ENCODE data around the gene TGFBR1.

TGFBR1 gene

GRCh38 chr9:99101271-99101670, 3.6 kb upstream of the TGFBR1 start:
- no peak for DNase-seq (ENCODE audit: insufficient read length)
- no peak for FAIRE-seq
- TF ChIP-seq POLR2AphosphoS5 (IDR thresholded peaks at IDR 0.05; ENCODE audit: low read depth, low read length), result no peak

GRCh38 chr9:99101812-99102211, 3.1 kb upstream of the TGFBR1 start:
- no peak for TF ChIP-seq TAF1 (IDR thresholded peaks at IDR 0.05; ENCODE audit: borderline replicate concordance, low read depth, low read length)
- no peak for TF ChIP-seq POLR2AphosphoS5 (IDR thresholded peaks at IDR 0.05; ENCODE audit: low read depth, low read length)
- TF ChIP-seq POLR2A (IDR thresholded peaks at IDR 0.05; ENCODE audit: low read depth, low read length), result no peak
- no peak for DNase-seq (ENCODE audit: insufficient read length)
- no peak for FAIRE-seq

- FAIRE-seq, result no peak
Measured at GRCh38 chr9:99103054-99103895, 1.6 kb upstream of the TGFBR1 start.

GRCh38 chr9:99103901-99104458, 933 bp upstream of the TGFBR1 start:
- no peak for FAIRE-seq
- DNase-seq (ENCODE audit: insufficient read length), result no peak
- no peak for TF ChIP-seq POLR2AphosphoS5 (IDR thresholded peaks at IDR 0.05; ENCODE audit: low read depth, low read length)
- no peak for TF ChIP-seq POLR2A (IDR thresholded peaks at IDR 0.05; ENCODE audit: low read depth, low read length)
- no peak for TF ChIP-seq TAF1 (IDR thresholded peaks at IDR 0.05; ENCODE audit: borderline replicate concordance, low read depth, low read length)

More at GRCh38 chr9:99103054-99103895, 1.6 kb upstream of the TGFBR1 start:
- no peak for TF ChIP-seq TAF1 (IDR thresholded peaks at IDR 0.05; ENCODE audit: borderline replicate concordance, low read depth, low read length)
- no peak for TF ChIP-seq POLR2A (IDR thresholded peaks at IDR 0.05; ENCODE audit: low read depth, low read length)
- no peak for TF ChIP-seq POLR2AphosphoS5 (IDR thresholded peaks at IDR 0.05; ENCODE audit: low read depth, low read length)
- no peak for DNase-seq (ENCODE audit: insufficient read length)

GRCh38 chr9:99105152-99106043, 485 bp downstream of the TGFBR1 start:
- TF ChIP-seq POLR2A (IDR thresholded peaks at IDR 0.05; ENCODE audit: low read depth, low read length) (no peak), TAF1 (IDR thresholded peaks at IDR 0.05; ENCODE audit: borderline replicate concordance, low read depth, low read length) (no peak), POLR2AphosphoS5 (IDR thresholded peaks at IDR 0.05; ENCODE audit: low read depth, low read length) (no peak)
- DNase-seq (ENCODE audit: insufficient read length) (peak; percentile 62), FAIRE-seq (peak; percentile 70)

- TF ChIP-seq POLR2AphosphoS5 (IDR thresholded peaks at IDR 0.05; ENCODE audit: low read depth, low read length), result no peak
- TF ChIP-seq TAF1 (IDR thresholded peaks at IDR 0.05; ENCODE audit: borderline replicate concordance, low read depth, low read length), result no peak
- no peak for TF ChIP-seq POLR2A (IDR thresholded peaks at IDR 0.05; ENCODE audit: low read depth, low read length)
- DNase-seq (ENCODE audit: insufficient read length), result no peak
- no peak for FAIRE-seq
Measured at GRCh38 chr9:99106044-99106375, 1.1 kb downstream of the TGFBR1 start.

GRCh38 chr9:99107421-99107820, 2.5 kb downstream of the TGFBR1 start:
- no peak for DNase-seq (ENCODE audit: insufficient read length)
- TF ChIP-seq TAF1 (IDR thresholded peaks at IDR 0.05; ENCODE audit: borderline replicate concordance, low read depth, low read length), result no peak
- no peak for TF ChIP-seq POLR2A (IDR thresholded peaks at IDR 0.05; ENCODE audit: low read depth, low read length)
- TF ChIP-seq POLR2AphosphoS5 (IDR thresholded peaks at IDR 0.05; ENCODE audit: low read depth, low read length), result no peak
- no peak for FAIRE-seq

GRCh38 chr9:99108131-99108530, 3.2 kb downstream of the TGFBR1 start:
- TF ChIP-seq POLR2A (IDR thresholded peaks at IDR 0.05; ENCODE audit: low read depth, low read length), result no peak
- TF ChIP-seq TAF1 (IDR thresholded peaks at IDR 0.05; ENCODE audit: borderline replicate concordance, low read depth, low read length), result no peak
- DNase-seq (ENCODE audit: insufficient read length) (no peak), FAIRE-seq (no peak)

GRCh38 chr9:99109522-99109921, 4.6 kb downstream of the TGFBR1 start:
- DNase-seq (ENCODE audit: insufficient read length) (no peak), FAIRE-seq (no peak)
- TF ChIP-seq POLR2A (IDR thresholded peaks at IDR 0.05; ENCODE audit: low read depth, low read length) (no peak), POLR2AphosphoS5 (IDR thresholded peaks at IDR 0.05; ENCODE audit: low read depth, low read length) (no peak), TAF1 (IDR thresholded peaks at IDR 0.05; ENCODE audit: borderline replicate concordance, low read depth, low read length) (no peak)

GRCh38 chr9:99112750-99113413, 8.0 kb downstream of the TGFBR1 start:
- FAIRE-seq (peak; percentile 38), DNase-seq (ENCODE audit: insufficient read length) (no peak)
- TF ChIP-seq POLR2AphosphoS5 (IDR thresholded peaks at IDR 0.05; ENCODE audit: low read depth, low read length) (no peak), TAF1 (IDR thresholded peaks at IDR 0.05; ENCODE audit: borderline replicate concordance, low read depth, low read length) (no peak), POLR2A (IDR thresholded peaks at IDR 0.05; ENCODE audit: low read depth, low read length) (no peak)

GRCh38 chr9:99113414-99114048, 8.6 kb downstream of the TGFBR1 start:
- FAIRE-seq, result peak; percentile 48
- DNase-seq (ENCODE audit: insufficient read length), result no peak
- no peak for TF ChIP-seq TAF1 (IDR thresholded peaks at IDR 0.05; ENCODE audit: borderline replicate concordance, low read depth, low read length)
- TF ChIP-seq POLR2A (IDR thresholded peaks at IDR 0.05; ENCODE audit: low read depth, low read length), result no peak
- TF ChIP-seq POLR2AphosphoS5 (IDR thresholded peaks at IDR 0.05; ENCODE audit: low read depth, low read length), result no peak

Data from GM12892 (cell line).